SK-N-SH (cell line): ENCODE results near the gene RCOR3. TPM values are rescaled to one million over a fixed set of nuclear protein-coding genes. Genes with fewer than 3 reads are reported as not detected.

ENCODE experiments used
- CTCF ChIA-PET: fragments of 300-600, 350-600 bp; formaldehyde crosslinking; extraction: SDS; loops from one replicate; lab custom pipeline; 2021; lab: Yijun Ruan, JAX
- POLR2A ChIA-PET: fragments of 350-600 bp; sonication (Branson Sonifier 250); formaldehyde crosslinking; extraction: SDS; loops from one replicate; lab custom pipeline; 2020; ENCODE audit warnings: antibody characterized with exemption, inconsistent platforms; lab: Yijun Ruan, JAX
- DNase-seq: peaks from one replicate; pipeline ENCODE4 v3.0.0; 2012
- H2AFZ ChIP-seq: fragments of 200-600 bp; sonication (generic); 2 replicates; pipeline ENCODE4 v1.8.1; 2016; ENCODE audit warnings: antibody characterized with exemption, mild to moderate bottlenecking, low read depth
- H3F3A ChIP-seq: fragments of 200-600 bp; sonication (generic); replicated peaks from 2 replicates; pipeline ENCODE3; 2016; ENCODE audit warnings: antibody characterized with exemption, mild to moderate bottlenecking; ENCODE audit not compliant: insufficient read depth
- H3K27ac ChIP-seq, 2 experiments: fragments of 200-500 bp in 1 of 2; fragments of 200-600 bp in 1 of 2; sonication (Bioruptor generic) in 1 of 2; sonication (generic), shearing (Covaris generic) in 1 of 2; 2 replicates each; pipeline versions ENCODE4 v1.5.1 to v1.6.1; 2014 to 2016; ENCODE audit warnings: low read depth in 2 of 2, inconsistent platforms in 1 of 2, low read length in 1 of 2, mild to moderate bottlenecking in 1 of 2, mixed read lengths in 1 of 2
- H3K27me3 ChIP-seq: fragments of 200-600 bp; sonication (generic), shearing (Covaris generic); 2 replicates; pipeline ENCODE4 v1.6.1; 2016; ENCODE audit warnings: mixed run types; ENCODE audit not compliant: insufficient read depth
- H3K36me3 ChIP-seq, 2 experiments: fragments of 200-500 bp in 1 of 2; fragments of 200-600 bp in 1 of 2; sonication (Bioruptor generic) in 1 of 2; sonication (generic) in 1 of 2; replicated peaks in 1 of 2; 2 replicates each; pipeline versions ENCODE3 to v1.5.1; 2014 to 2016; ENCODE audit warnings: low read length in 1 of 2, mild to moderate bottlenecking in 1 of 2; ENCODE audit not compliant: insufficient read depth in 2 of 2, control insufficient read depth in 1 of 2
- H3K4me1 ChIP-seq, 2 experiments: fragments of 200-500 bp in 1 of 2; fragments of 200-600 bp in 1 of 2; sonication (Bioruptor generic) in 1 of 2; sonication (generic), shearing (Covaris generic) in 1 of 2; 2 replicates each; pipeline versions ENCODE4 v1.5.1 to v1.6.1; 2014 to 2016; ENCODE audit warnings: low read depth in 1 of 2, low read length in 1 of 2, mixed run types in 1 of 2; ENCODE audit not compliant: insufficient read depth in 2 of 2, control insufficient read depth in 1 of 2
- H3K4me2 ChIP-seq: fragments of 200-600 bp; sonication (generic), shearing (Covaris generic); 2 replicates; pipeline ENCODE4 v1.6.1; 2017; ENCODE audit warnings: mixed run types
- H3K4me3 ChIP-seq, 2 experiments: fragments of 200-500 bp in 1 of 2; fragments of 200-600 bp in 1 of 2; sonication (Bioruptor generic) in 1 of 2; sonication (generic), shearing (Covaris generic) in 1 of 2; 2 replicates each; pipeline versions ENCODE4 v1.5.1 to v1.8.1; 2014 to 2016; ENCODE audit warnings: low read depth in 2 of 2, inconsistent platforms in 1 of 2, low read length in 1 of 2, mild to moderate bottlenecking in 1 of 2, mixed read lengths in 1 of 2, moderate library complexity in 1 of 2
- H3K79me2 ChIP-seq: fragments of 200-600 bp; sonication (generic); 2 replicates; pipeline ENCODE4 v1.8.1; 2017; ENCODE audit warnings: mild to moderate bottlenecking; ENCODE audit not compliant: insufficient read depth
- H3K9ac ChIP-seq: fragments of 200-600 bp; sonication (generic); 2 replicates; pipeline ENCODE4 v1.6.1; 2017; ENCODE audit warnings: mixed run types
- H3K9me2 ChIP-seq: fragments of 200-600 bp; sonication (generic); 2 replicates; pipeline ENCODE4 v1.6.1; 2017; ENCODE audit warnings: mixed run types
- H3K9me3 ChIP-seq: fragments of 200-600 bp; sonication (generic); 2 replicates; pipeline ENCODE4 v1.6.1; 2017; ENCODE audit warnings: mixed run types, mild to moderate bottlenecking, moderate library complexity
- H4K20me1 ChIP-seq: fragments of 200-600 bp; sonication (generic); 2 replicates; pipeline ENCODE4 v1.6.1; 2017; ENCODE audit warnings: mild to moderate bottlenecking, mixed run types; ENCODE audit not compliant: insufficient read depth
- CHD2 ChIP-seq: fragments of 150-350 bp; IDR thresholded peaks from 2 replicates; pipeline ENCODE4 v1.6.1; 2018; ENCODE audit warnings: low read length; ENCODE audit not compliant: partially characterized antibody
- ELF1 ChIP-seq: IDR thresholded peaks from 2 replicates; pipeline ENCODE4 v1.4.0; 2012
- EP300 ChIP-seq, 2 experiments: IDR thresholded peaks; 2 replicates each; pipeline versions ENCODE4 v1.4.0 to v1.6.1; 2012; ENCODE audit warnings: borderline replicate concordance in 1 of 2, low read depth in 1 of 2, low read length in 1 of 2
- EZH2phosphoT487 ChIP-seq: fragments of 200-600 bp; sonication (generic); IDR thresholded peaks from 2 replicates; pipeline ENCODE4 v1.6.1; 2017; ENCODE audit warnings: low read depth, mixed run types, mild to moderate bottlenecking, antibody characterized with exemption, moderate library complexity, borderline replicate concordance
- FOSL2 ChIP-seq: IDR thresholded peaks from 2 replicates; pipeline ENCODE4 v1.4.0; 2012; ENCODE audit warnings: low read depth, mild to moderate bottlenecking, moderate library complexity, borderline replicate concordance
- FOXJ3 ChIP-seq: sonication (generic); formaldehyde crosslinking; IDR thresholded peaks from 2 replicates; pipeline ENCODE4 v1.5.1; 2020; ENCODE audit warnings: mild to moderate bottlenecking, missing genetic modification reagents
- FOXM1 ChIP-seq: IDR thresholded peaks from 2 replicates; pipeline ENCODE4 v1.4.0; 2012; ENCODE audit warnings: low read depth, mild to moderate bottlenecking
- GABPA ChIP-seq: IDR thresholded peaks from 2 replicates; pipeline ENCODE4 v1.4.0; 2012; ENCODE audit warnings: low read depth, mild to moderate bottlenecking
- GATA2 ChIP-seq: sonication (generic); formaldehyde crosslinking; IDR thresholded peaks from 2 replicates; pipeline ENCODE4 v1.5.0; 2020; ENCODE audit warnings: mild to moderate bottlenecking, missing genetic modification reagents
- MEF2A ChIP-seq: IDR thresholded peaks from 2 replicates; pipeline ENCODE4 v1.4.0; 2012; ENCODE audit warnings: low read depth, borderline replicate concordance
- MXI1 ChIP-seq: IDR thresholded peaks from 2 replicates; pipeline ENCODE4 v1.6.1; 2012; ENCODE audit warnings: mild to moderate bottlenecking, low read depth, low read length, improper control_type of control experiment
- POLR2AphosphoS5 ChIP-seq: IDR thresholded peaks from 2 replicates; pipeline ENCODE4 v1.6.1; 2012; ENCODE audit warnings: low read depth, low read length
- RAD21 ChIP-seq: IDR thresholded peaks from 2 replicates; pipeline ENCODE4 v1.6.1; 2012; ENCODE audit warnings: mild to moderate bottlenecking, low read length
- RXRA ChIP-seq: IDR thresholded peaks from 2 replicates; pipeline ENCODE4 v1.4.0; 2012; ENCODE audit warnings: low read depth, mild to moderate bottlenecking, borderline replicate concordance
- SIN3A ChIP-seq: IDR thresholded peaks from 2 replicates; pipeline ENCODE4 v1.6.1; 2012; ENCODE audit warnings: low read depth, mild to moderate bottlenecking, low read length, moderate library complexity, borderline replicate concordance
- SMC3 ChIP-seq: IDR thresholded peaks from 2 replicates; pipeline ENCODE4 v1.6.1; 2012; ENCODE audit warnings: low read depth, low read length, improper control_type of control experiment
- TCF12 ChIP-seq: IDR thresholded peaks from 2 replicates; pipeline ENCODE4 v1.4.0; 2012
- TEAD4 ChIP-seq: IDR thresholded peaks from 2 replicates; pipeline ENCODE4 v1.4.0; 2012; ENCODE audit warnings: mild to moderate bottlenecking, borderline replicate concordance; ENCODE audit not compliant: insufficient read depth
- WGBS: methylation state at CpG from one replicate; pipeline ENCODE4 v1.1.6; 2017; ENCODE audit warnings: low lambda C conversion rate; 5-methylcytosine and 5-hydroxymethylcytosine counted together
- polyA plus RNA-seq, 3 experiments: library from polyadenylated mRNA; depleted of rRNA; stranded (reverse); fragments of >200 nt; gene quantifications; 2 replicates each; pipeline ENCODE4 v1.2.3, GENCODE V29; 2012
- TF ChIP-seq, protein P1 (sequence below): IDR thresholded peaks from 2 replicates; pipeline ENCODE4 v1.4.0; 2012; ENCODE audit warnings: low read depth
- TF ChIP-seq, protein P2 (sequence below): IDR thresholded peaks from 2 replicates; pipeline ENCODE4 v1.4.0; 2012; ENCODE audit warnings: low read depth, borderline replicate concordance
- TF ChIP-seq, protein P3 (sequence below): fragments of 150-350 bp; IDR thresholded peaks from 2 replicates; pipeline ENCODE4 v1.6.1; 2016; ENCODE audit warnings: mild to moderate bottlenecking, low read depth, low read length
- TF ChIP-seq, protein P4 (sequence below): IDR thresholded peaks from 2 replicates; pipeline ENCODE4; 2012
- TF ChIP-seq, protein P5 (sequence below): IDR thresholded peaks from 2 replicates; pipeline ENCODE4 v1.4.0; 2012; ENCODE audit warnings: low read depth, borderline replicate concordance
- TF ChIP-seq, protein P6 (sequence below): fragments of 150-350 bp; IDR thresholded peaks from 2 replicates; pipeline ENCODE4 v1.6.1; 2017; ENCODE audit warnings: antibody characterized with exemption, low read length, low read depth, borderline replicate concordance

Gene RCOR3
- 18.7 and 20.9 TPM in 2 replicates for polyA plus RNA-seq (2012; rRNA removed)
- polyA plus RNA-seq (2012; cell fraction: cytosol; rRNA removed): 18.4 and 19.3 TPM in 2 replicates
- 39.5 and 58.9 TPM in 2 replicates for polyA plus RNA-seq (2012; cell fraction: nucleus; rRNA removed)

DNA sequence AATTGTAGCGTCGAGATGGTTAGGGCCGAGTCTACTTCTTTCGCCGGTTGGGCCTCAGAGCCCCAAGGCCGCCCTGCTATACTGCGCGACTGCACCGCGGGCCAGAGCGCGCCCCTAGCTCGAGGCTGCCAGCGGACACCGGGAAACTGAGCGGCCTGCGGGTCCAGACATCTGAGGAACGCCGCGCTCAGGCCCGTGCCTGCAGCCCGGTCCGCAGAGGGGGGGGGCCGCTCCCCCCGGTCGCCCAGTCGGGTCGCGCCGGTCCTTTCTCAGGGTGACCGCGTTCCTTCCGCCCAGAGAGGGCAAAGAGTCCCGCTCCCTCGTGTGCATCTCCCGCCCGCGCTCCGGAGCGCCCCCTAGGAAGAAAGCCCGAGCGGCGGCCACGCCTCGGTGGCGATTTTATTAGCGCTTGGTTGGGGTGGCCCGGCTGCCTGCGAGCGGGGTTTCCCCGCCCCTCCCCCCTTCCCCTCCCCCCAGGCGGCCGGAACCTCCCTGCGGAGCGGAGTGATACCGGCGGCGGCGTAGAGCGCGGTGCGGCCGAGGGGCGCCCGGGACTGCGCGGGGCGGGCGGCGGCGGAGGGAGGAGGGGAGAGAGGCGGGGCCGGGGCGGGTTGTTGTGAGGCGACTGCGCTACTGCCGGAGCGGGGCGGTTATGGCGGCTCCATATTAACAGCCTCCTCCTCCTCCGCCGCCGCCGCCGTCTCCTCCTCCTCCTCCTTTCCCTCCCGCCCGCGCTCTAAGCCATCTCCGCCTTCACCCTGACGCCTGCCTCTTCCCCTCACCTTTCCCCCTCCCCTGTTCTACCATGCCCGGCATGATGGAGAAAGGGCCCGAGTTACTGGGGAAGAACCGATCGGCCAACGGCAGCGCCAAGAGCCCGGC lies at the start of gene RCOR3:
TSS of gene RCOR3 (plus strand) at position 611 of the 882 bp plus-strand sequence. CDS start at position 806, 195 bp downstream.
- CTCF ChIA-PET: interaction anchor here (0.7 to 1.9 kb wide), 10 partner anchors 10 to 852 kb away, joined by 3 to 8 read pairs (median 4); no protein-coding TSS in a partner anchor
- TF ChIP-seq, protein P1, sequence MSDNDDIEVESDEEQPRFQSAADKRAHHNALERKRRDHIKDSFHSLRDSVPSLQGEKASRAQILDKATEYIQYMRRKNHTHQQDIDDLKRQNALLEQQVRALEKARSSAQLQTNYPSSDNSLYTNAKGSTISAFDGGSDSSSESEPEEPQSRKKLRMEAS: peak; percentile 92
- TF ChIP-seq SMC3 (no peak), FOXM1 (0 out of 2 replicates have a peak, but pooled peaks have one; percentile 56), ELF1 (0 out of 2 replicates have a peak, but pooled peaks have one; percentile 29), GABPA (peak; percentile 15; the same call in 1 of the 2 replicates), FOXJ3 (CRISPR knock-in tag) (no peak), MEF2A (no peak), CHD2 (peak; percentile 94), RAD21 (no peak), EP300 (IDR thresholded peaks at IDR 0.05; ENCODE audit: borderline replicate concordance in 1 of 2, low read depth in 1 of 2, low read length in 1 of 2) (0 out of 4 replicates have a peak, but pooled peaks of 1 of the 2 experiments have one; percentile 28), EZH2phosphoT487 (no peak), TEAD4 (peak; percentile 54), RXRA (peak; percentile 44; the same call in 1 of the 2 replicates), TCF12 (peak; percentile 34; the same call in 1 of the 2 replicates), FOSL2 (no peak), MXI1 (peak; percentile 69; the same call in 1 of the 2 replicates), GATA2 (CRISPR knock-in tag) (0 out of 2 replicates have a peak, but pooled peaks have one; percentile 11), SIN3A (peak; percentile 53; the same call in 1 of the 2 replicates), POLR2AphosphoS5 (peak; percentile 53)
- TF ChIP-seq, protein P2, sequence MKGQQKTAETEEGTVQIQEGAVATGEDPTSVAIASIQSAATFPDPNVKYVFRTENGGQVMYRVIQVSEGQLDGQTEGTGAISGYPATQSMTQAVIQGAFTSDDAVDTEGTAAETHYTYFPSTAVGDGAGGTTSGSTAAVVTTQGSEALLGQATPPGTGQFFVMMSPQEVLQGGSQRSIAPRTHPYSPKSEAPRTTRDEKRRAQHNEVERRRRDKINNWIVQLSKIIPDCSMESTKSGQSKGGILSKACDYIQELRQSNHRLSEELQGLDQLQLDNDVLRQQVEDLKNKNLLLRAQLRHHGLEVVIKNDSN: no peak
- TF ChIP-seq, protein P3, sequence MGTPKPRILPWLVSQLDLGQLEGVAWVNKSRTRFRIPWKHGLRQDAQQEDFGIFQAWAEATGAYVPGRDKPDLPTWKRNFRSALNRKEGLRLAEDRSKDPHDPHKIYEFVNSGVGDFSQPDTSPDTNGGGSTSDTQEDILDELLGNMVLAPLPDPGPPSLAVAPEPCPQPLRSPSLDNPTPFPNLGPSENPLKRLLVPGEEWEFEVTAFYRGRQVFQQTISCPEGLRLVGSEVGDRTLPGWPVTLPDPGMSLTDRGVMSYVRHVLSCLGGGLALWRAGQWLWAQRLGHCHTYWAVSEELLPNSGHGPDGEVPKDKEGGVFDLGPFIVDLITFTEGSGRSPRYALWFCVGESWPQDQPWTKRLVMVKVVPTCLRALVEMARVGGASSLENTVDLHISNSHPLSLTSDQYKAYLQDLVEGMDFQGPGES: no peak
- TF ChIP-seq, protein P4, sequence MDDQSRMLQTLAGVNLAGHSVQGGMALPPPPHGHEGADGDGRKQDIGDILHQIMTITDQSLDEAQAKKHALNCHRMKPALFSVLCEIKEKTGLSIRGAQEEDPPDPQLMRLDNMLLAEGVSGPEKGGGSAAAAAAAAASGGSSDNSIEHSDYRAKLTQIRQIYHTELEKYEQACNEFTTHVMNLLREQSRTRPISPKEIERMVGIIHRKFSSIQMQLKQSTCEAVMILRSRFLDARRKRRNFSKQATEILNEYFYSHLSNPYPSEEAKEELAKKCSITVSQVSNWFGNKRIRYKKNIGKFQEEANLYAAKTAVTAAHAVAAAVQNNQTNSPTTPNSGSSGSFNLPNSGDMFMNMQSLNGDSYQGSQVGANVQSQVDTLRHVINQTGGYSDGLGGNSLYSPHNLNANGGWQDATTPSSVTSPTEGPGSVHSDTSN: peak; percentile 61
- TF ChIP-seq, protein P5, sequence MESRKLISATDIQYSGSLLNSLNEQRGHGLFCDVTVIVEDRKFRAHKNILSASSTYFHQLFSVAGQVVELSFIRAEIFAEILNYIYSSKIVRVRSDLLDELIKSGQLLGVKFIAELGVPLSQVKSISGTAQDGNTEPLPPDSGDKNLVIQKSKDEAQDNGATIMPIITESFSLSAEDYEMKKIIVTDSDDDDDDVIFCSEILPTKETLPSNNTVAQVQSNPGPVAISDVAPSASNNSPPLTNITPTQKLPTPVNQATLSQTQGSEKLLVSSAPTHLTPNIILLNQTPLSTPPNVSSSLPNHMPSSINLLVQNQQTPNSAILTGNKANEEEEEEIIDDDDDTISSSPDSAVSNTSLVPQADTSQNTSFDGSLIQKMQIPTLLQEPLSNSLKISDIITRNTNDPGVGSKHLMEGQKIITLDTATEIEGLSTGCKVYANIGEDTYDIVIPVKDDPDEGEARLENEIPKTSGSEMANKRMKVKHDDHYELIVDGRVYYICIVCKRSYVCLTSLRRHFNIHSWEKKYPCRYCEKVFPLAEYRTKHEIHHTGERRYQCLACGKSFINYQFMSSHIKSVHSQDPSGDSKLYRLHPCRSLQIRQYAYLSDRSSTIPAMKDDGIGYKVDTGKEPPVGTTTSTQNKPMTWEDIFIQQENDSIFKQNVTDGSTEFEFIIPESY: no peak
- TF ChIP-seq, protein P6, sequence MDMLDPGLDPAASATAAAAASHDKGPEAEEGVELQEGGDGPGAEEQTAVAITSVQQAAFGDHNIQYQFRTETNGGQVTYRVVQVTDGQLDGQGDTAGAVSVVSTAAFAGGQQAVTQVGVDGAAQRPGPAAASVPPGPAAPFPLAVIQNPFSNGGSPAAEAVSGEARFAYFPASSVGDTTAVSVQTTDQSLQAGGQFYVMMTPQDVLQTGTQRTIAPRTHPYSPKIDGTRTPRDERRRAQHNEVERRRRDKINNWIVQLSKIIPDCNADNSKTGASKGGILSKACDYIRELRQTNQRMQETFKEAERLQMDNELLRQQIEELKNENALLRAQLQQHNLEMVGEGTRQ: no peak

More for the DNA sequence above, at the start of gene RCOR3:
- Histone ChIP-seq H3K4me3 (peak within 1 kb of the TSS; percentile 79 to 97), H4K20me1 (no peaks in the 10 kb centered on the region), H3K4me2 (peak within 1 kb of the TSS; percentile 88), H3K9me2 (no peaks in the 10 kb centered on the region), H3K9ac (peak within 1 kb of the TSS; percentile 98), H3K4me1 (peaks cover 8 to 14% of the 10 kb centered on the region in 2 experiments; a peak in 3 of 4 replicates), H3K27me3 (no peaks in the 10 kb centered on the region), H3K27ac (peak within 1 kb of the TSS; percentile 96 to 100), H3K36me3 (peaks cover 9 to 12% of the 10 kb centered on the region in 2 experiments), H3K79me2 (peaks cover 47% of the 10 kb centered on the region), H2AFZ (peak within 1 kb of the TSS; percentile 98), H3F3A (peaks cover 30% of the 10 kb centered on the region), H3K9me3 (no peaks in the 10 kb centered on the region)
- POLR2A ChIA-PET: interaction anchor here (0.6 to 1.0 kb wide), 2 partner anchors 10 to 112 kb away, joined by 3 to 4 read pairs; no protein-coding TSS in a partner anchor
- under 1% methylated on average over 40 of the region's 97 CpGs for WGBS
- DNase-seq: peak; percentile 92
